Prostate gland (tissue), 2 donors: ENCODE data around the gene MARK3. TPM values are rescaled to one million over a fixed set of nuclear protein-coding genes. Genes with fewer than 3 reads are reported as not detected.

ENCODE experiments used
- DNase-seq: peaks from one replicate; pipeline ENCODE4 v3.0.0-alpha.2; 2019; ENCODE audit warnings: low spot score
- H3K27ac ChIP-seq, 2 donors: fragments of 200-600 bp; sonication (generic); 2 replicates each; pipeline ENCODE4 v1.5.1; 2017 to 2019
- H3K27me3 ChIP-seq: fragments of 200-600 bp; sonication (generic); replicated peaks from 2 replicates; pipeline ENCODE4 v1.5.1; 2019; ENCODE audit not compliant: insufficient read depth
- H3K36me3 ChIP-seq, 2 donors: fragments of 200-600 bp; sonication (generic); 1 replicate in 1 of 2; 2 replicates in 1 of 2; pipeline versions ENCODE4 v1.5.1 to v1.8.1; 2017 to 2019
- H3K4me1 ChIP-seq: fragments of 200-600 bp; sonication (generic); replicated peaks from 2 replicates; pipeline ENCODE4 v1.5.1; 2019
- H3K4me3 ChIP-seq, 2 donors: fragments of 200-600 bp; sonication (generic); 2 replicates each; pipeline ENCODE4 v1.5.1; 2017 to 2019
- H3K9me3 ChIP-seq: fragments of 200-600 bp; sonication (generic); 2 replicates; pipeline ENCODE4 v1.5.1; 2017
- POLR2A ChIP-seq: fragments of 450-650 bp; IDR thresholded peaks from one replicate; pipeline ENCODE4 v1.6.1; 2016; ENCODE audit warnings: antibody characterized with exemption, mild to moderate bottlenecking
- POLR2AphosphoS5 ChIP-seq: sonication (generic); formaldehyde crosslinking; IDR thresholded peaks from one replicate; pipeline ENCODE4 v1.6.1; 2017; ENCODE audit warnings: antibody characterized with exemption
- WGBS: methylation state at CpG from one replicate; pipeline ENCODE4 v1.1.5; 2018; 5-methylcytosine and 5-hydroxymethylcytosine counted together
- intact Hi-C: fragments of 100-400 bp; cut with DNase I; formaldehyde crosslinking; loops from one replicate; pipeline ENCODE4 v1.14.2; 2022
- total RNA-seq, 2 donors: library from RNA; depleted of rRNA; stranded (reverse); fragments of >200 nt; gene quantifications; one replicate each; pipeline ENCODE4 v1.1.0, GENCODE V29; 2016
- TF ChIP-seq, protein P1 (sequence below), 4 experiments: fragments of 200-600 bp in 2 of 4; fragments of 450-650 bp in 2 of 4; sonication (generic) in 2 of 4; IDR thresholded peaks; 1 replicate in 3 of 4; 2 replicates in 1 of 4; pipeline ENCODE4 v1.5.1; 2016 to 2019; ENCODE audit warnings: antibody characterized with exemption in 4 of 4, mild to moderate bottlenecking in 2 of 4, moderate library complexity in 2 of 4

Gene MARK3
- total RNA-seq, 2 donors from 2014 or later = 51.5 to 115 TPM

DNA sequence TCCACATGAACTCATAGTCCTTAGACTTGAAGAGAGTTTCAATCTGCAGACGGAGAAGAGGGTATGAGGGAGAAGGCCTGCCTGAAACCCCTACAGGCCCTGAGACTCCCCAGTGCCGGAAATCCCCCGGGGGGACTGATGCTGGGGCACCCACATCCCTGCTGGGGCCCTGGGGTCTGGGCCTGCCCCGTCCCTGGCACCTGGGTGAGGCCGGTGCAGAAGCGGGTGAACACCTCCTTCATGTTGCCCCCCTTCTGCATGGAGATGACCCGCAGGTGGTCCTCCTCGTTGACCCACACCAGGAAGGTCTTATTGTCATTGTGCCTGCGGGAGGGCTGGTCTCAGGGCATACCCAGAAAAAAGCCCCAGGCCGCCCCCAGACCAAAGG is 135.0 kb downstream of the MARK3 start:
- no peak for TF ChIP-seq POLR2A
- peak overlapping the region; percentile 49 to 71 for H3K4me3 ChIP-seq
- H3K27ac ChIP-seq = peak overlapping the region; percentile 86 to 92
- H3K27me3 ChIP-seq = no peaks in the 10 kb centered on the region
- intact Hi-C loops = no loop called here
- 50% methylated on average over 10 of the region's 10 CpGs for WGBS
- H3K9me3 ChIP-seq = no peaks in the 10 kb centered on the region
- DNase-seq = no peak
- H3K4me1 ChIP-seq = peaks cover 34% of the 10 kb centered on the region
- H3K36me3 ChIP-seq = no peaks in the 10 kb centered on the region

DNA sequence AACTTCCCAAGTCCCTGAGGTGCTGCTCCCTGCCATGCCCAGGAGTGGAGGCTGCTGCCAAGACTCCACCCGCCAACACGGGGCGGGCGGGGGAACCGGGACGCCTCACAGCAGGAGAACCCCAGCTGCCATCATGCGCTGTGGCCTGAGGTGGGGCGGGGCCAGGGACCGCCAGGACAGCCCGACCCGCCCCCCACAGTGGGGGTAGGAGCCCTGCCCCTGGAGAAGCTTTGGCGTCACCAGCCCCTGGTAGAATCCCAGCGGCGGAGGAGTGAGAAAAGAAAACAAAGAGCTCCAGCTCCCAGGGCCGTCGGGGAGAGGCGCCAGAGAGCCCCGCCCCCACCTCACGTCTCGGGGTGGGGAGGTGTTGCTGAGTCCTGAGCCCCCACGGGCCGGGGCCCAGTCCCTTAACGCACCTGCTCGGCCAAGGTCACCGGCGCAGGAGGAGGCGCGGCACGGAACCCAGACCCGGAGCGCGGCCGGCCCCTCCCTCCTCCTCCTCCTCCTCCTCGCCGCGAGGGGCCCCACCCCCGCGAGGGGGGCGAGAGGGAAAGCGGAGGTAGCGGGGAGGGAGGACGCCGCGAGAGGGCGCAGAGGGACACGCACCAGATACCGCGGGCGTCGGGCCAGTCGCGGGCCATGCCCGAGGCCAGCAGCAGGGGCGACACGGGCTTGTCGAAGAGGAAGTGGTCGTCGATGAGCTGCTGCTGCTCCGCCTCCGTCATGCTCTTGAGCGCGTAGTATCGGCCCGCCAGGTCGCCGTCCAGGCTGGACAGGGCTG is 135.6 kb downstream of the MARK3 start:
- no peaks in the 10 kb centered on the region for H3K27me3 ChIP-seq
- peaks cover 37% of the 10 kb centered on the region for H3K4me1 ChIP-seq
- no peaks in the 10 kb centered on the region for H3K36me3 ChIP-seq
- peak; percentile 85 for DNase-seq
- no peaks in the 10 kb centered on the region for H3K9me3 ChIP-seq
- intact Hi-C loops = no loop called here
- WGBS = 4% methylated on average over 34 of the region's 66 CpGs
- H3K4me3 ChIP-seq = peak overlapping the region; percentile 49 to 71
- peak overlapping the region; percentile 86 to 92 for H3K27ac ChIP-seq
- peak; percentile 81 for TF ChIP-seq POLR2AphosphoS5
- TF ChIP-seq POLR2A = peak; percentile 55
- TF ChIP-seq, protein P1, sequence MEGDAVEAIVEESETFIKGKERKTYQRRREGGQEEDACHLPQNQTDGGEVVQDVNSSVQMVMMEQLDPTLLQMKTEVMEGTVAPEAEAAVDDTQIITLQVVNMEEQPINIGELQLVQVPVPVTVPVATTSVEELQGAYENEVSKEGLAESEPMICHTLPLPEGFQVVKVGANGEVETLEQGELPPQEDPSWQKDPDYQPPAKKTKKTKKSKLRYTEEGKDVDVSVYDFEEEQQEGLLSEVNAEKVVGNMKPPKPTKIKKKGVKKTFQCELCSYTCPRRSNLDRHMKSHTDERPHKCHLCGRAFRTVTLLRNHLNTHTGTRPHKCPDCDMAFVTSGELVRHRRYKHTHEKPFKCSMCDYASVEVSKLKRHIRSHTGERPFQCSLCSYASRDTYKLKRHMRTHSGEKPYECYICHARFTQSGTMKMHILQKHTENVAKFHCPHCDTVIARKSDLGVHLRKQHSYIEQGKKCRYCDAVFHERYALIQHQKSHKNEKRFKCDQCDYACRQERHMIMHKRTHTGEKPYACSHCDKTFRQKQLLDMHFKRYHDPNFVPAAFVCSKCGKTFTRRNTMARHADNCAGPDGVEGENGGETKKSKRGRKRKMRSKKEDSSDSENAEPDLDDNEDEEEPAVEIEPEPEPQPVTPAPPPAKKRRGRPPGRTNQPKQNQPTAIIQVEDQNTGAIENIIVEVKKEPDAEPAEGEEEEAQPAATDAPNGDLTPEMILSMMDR (IDR thresholded peaks at IDR 0.05) = peak; percentile 11 to 87 (median 75)

DNA sequence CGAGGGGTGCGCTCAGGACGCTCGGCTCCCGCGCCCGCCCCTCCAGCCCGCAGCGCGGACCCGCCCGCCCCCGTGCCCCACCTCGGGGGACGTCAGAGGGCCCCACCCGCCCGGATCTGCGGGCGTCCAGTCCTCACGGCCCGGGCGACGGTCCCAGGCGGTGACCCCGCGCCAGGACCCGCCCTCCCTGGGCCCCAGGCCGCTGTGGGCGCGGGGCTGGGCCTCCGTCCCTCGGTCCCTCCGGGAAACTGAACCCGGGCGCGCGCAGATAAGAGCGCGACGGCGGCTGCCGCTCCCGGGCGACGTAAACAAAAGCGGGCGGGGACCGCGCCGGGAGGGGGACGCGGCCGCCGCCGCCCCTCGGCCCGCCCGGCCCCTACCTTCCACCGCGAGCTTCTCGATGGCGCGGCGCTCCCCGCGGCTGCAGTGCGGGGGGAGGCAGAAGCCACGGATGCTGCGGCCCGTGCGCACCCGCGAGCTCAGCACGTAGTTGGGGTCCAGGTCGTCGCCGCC is 136.3 kb downstream of the MARK3 start:
- TF ChIP-seq POLR2AphosphoS5 (no peak), POLR2A (peak; percentile 6)
- WGBS = 0% methylated on average over 19 of the region's 77 CpGs
- Histone ChIP-seq H3K4me3 (peak overlapping the region; percentile 49 to 71), H3K36me3 (no peaks in the 10 kb centered on the region), H3K27me3 (no peaks in the 10 kb centered on the region), H3K27ac (peak overlapping the region; percentile 86 to 92), H3K4me1 (peaks cover 44% of the 10 kb centered on the region), H3K9me3 (no peaks in the 10 kb centered on the region)
- no peak for DNase-seq
- intact Hi-C loops = no loop called here

DNA sequence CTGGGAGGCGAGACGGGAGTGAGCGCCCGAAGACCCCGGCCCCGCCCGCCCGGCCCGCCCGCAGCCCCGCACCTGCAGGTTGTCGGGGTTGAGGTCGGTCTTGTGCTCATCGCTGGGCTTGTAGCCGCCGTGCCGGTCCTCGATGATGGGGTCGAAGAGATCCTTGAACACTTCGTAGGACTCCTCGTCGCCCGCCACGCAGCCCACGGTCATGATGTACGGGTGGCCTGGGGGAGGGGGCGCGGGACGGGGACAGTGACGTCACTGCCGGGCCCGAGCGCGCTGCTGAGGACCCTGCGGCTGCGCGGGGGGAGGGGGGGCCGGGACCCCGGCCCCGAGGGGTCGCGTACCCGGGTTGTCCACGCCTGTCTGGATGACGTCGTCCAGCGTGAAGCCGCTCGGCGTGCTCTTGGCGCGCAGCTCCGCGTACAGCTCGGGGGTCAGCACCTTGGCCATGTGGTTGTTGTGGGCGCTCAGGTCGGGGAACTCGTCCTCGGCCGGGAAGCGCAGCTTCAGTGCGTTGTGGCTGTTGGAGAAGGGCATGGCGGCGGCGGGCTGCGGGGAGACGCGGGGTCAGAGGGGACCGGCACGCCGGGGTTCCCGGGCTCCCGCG is 136.8 kb downstream of the MARK3 start:
- intact Hi-C loops = no loop called here
- peak overlapping the region; percentile 86 to 92 for H3K27ac ChIP-seq
- no peaks in the 10 kb centered on the region for H3K27me3 ChIP-seq
- no peaks in the 10 kb centered on the region for H3K9me3 ChIP-seq
- peak overlapping the region; percentile 49 to 71 for H3K4me3 ChIP-seq
- no peak for DNase-seq
- H3K36me3 ChIP-seq = no peaks in the 10 kb centered on the region
- TF ChIP-seq, protein P1 (IDR thresholded peaks at IDR 0.05) = no peak
- TF ChIP-seq POLR2AphosphoS5 (no peak), POLR2A (no peak)
- peaks cover 44% of the 10 kb centered on the region for H3K4me1 ChIP-seq
- WGBS = 0% methylated on average over 21 of the region's 74 CpGs

DNA sequence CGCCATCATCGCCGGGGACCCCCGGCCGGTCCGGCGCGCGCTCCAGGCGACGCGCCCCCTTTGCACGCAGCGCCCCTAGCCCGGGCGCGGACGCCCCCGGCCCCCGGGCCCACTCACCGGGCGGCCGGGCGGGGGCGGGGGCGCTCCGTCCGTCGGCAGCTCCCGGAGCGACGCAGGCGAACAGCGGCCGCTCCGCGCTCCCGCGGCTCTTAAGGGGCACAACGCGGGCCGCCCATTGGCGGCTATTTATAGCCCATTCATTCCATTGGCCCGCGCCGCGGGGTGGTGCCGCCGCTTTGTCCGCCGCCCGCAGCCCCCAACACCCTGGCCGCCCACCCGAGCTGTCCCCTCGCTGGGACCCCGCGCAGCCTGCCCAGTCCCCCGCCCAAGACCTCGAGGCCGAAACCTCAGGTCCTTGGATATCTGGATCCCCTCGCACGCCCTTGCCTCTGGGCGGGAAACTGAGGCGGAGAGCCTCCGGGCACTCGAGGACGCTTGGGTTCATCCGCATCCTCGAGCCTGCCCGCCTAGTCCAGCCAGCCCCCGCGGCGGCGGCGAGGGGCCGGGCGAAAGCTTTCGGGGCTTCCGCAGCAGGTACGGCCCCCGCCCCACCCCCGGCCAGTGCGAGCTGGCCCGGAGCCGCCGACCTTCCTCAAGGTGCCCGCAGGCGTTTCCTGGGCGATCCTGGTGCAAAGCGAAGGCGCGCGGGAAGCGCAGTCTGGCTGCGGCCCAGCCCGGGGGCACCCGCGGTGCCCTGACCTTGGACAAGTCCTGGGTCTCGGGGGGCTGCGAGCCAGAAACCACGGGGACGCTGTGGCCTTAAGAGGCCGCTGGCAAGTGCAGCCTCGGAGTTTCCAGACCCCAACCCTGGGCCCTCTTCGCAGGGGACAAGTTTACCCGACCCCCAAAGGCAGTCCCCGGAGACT is 137.7 kb downstream of the MARK3 start, which contains the start of gene CKB:
Gene CKB, minus strand, starts transcription at position 182 of the 926 bp plus-strand sequence. CDS start 337 bp downstream, outside the sequence.
- TF ChIP-seq POLR2A = peak; percentile 67
- TF ChIP-seq, protein P1 (IDR thresholded peaks at IDR 0.05) = no peak
- peak; percentile 58 for TF ChIP-seq POLR2AphosphoS5
- peak; percentile 75 for DNase-seq
- H3K36me3 ChIP-seq = no peaks in the 10 kb centered on the region
- intact Hi-C loops = no loop called here
- H3K27ac ChIP-seq = peak within 1 kb of the TSS; percentile 86 to 92
- peaks cover 46% of the 10 kb centered on the region for H3K4me1 ChIP-seq
- no peaks in the 10 kb centered on the region for H3K9me3 ChIP-seq
- WGBS = 10% methylated on average over 48 of the region's 107 CpGs
- no peaks in the 10 kb centered on the region for H3K27me3 ChIP-seq
- peak within 1 kb of the TSS; percentile 49 to 71 for H3K4me3 ChIP-seq
